Stimulated activated CD8-positive, alpha-beta memory T cell treated with anti-CD3 and anti-CD28 coated beads, Interleukin-15, amount 100 ng/mL, for 48 hours (primary cell): Measurements from ENCODE around the gene BPIFB6.

Source experiments
- DNase-seq, 2 donors: peaks; one replicate each; pipeline ENCODE4 v3.0.0-alpha.2; 2020; ENCODE audit warnings: low read depth in 2 of 2

The BPIFB6 gene

GRCh38 chr20:33062825-33063149, 31.3 kb downstream of the BPIFB6 start:
- no peak for DNase-seq

DNA sequence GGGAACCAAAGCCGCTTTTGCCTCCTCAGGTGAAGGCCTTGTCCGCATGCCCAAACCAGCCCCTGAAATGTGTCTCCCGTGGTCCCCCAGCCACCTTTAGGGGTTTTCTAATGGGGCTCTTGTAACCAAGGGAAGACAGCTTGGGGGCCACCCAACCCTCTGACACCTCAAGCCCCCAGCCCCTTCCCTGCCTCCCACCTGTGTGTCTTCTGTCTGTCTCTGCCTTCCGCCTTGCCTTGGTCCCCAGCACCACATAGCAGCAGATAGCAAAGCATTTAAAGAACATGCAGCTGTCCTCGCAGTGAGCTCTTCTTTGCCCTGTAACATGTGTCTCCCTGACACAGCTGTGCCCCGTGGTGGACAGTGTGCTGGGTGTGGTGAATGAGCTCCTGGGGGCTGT, 31.8 kb downstream of the BPIFB6 start:
- no peak for DNase-seq

GRCh38 chr20:33064572-33065287, 33.3 kb downstream of the BPIFB6 start:
- DNase-seq: no peak

DNA sequence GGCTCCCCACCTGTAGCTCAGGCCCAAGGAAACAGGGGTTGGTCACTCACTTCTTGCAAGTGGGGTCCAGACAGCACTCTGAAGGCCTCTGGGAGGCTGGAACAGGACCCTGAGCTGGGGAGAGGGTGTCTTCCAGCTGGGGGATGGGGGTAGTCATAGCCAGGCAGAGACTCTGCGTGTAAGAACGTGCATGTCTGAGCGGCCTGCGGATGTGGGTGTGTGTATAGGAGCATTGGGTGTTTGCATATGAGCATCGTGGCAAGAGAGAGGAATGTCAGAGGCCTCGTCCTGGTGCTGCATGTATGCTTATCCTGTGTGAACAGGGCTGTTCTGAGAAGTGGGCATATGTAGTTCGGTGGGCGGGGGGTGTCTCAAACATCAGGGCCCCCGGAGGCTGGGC, 34.3 kb downstream of the BPIFB6 start:
- no peak for DNase-seq

DNA sequence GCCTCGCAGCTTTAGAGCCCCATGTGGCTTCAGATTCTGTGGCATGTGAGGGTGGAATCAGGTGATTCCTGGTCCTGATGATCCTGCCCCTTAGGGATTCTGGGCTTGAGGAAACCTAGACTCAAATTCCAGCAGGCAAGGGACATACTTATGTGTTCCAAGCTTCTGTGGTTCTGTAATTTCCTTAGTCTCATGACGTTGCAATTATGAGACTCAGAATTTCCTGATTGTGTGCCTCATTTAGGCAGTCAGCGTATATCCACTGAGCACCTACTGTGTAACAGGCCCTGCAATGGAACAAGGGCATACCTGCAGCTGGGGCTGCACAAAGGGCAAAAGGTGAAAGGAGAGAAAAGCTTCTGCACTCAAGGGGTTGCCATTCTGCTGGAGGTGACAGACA, 36.4 kb downstream of the BPIFB6 start:
- no peak for DNase-seq

GRCh38 chr20:33068251-33068939, 36.9 kb downstream of the BPIFB6 start:
- DNase-seq: no peak

DNA sequence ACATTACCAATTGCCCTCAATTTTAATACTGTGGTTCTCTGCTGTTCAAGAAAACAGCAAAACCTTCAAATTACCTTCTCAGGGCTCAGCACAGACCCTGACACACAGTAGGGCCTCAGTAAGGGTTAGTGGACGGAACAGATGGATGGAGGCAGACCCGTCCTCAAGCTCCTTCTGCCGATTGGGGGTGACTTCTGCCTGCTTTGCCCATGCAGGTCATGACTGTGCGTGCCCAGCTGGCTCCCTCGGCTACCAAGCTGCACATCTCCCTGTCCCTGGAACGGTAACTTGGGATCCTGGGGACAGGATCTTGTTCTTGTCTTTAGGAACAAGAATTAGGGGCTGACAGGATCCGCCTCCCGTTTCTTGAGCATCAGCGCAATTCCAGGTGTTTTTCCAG, 38.2 kb downstream of the BPIFB6 start:
- no peak for DNase-seq

- no peak for DNase-seq
These were observed 38.9 kb downstream of the BPIFB6 start for GRCh38 chr20:33070111-33071053.

DNA sequence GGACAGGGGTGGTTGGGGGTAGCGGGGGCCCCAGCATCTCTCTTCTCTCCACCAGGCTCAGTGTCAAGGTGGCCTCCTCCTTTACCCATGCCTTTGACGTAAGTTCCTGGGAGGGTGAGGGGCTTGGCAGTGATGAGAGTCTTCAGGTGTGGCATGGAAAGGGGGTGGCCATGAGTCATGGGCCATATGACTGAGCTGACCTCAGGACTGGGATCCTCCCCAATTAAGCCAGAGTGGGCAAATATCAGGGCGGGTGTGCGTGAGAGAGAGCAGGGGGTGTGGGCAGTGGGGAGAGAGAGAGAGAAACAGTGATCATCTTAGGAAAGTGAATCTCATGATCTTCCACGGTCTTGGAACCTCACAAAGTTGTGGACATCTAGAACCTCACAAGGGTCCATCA, 39.8 kb downstream of the BPIFB6 start:
- no peak for DNase-seq

- no peak for DNase-seq
These were observed 40.9 kb downstream of the BPIFB6 start for GRCh38 chr20:33072362-33072761.

DNA sequence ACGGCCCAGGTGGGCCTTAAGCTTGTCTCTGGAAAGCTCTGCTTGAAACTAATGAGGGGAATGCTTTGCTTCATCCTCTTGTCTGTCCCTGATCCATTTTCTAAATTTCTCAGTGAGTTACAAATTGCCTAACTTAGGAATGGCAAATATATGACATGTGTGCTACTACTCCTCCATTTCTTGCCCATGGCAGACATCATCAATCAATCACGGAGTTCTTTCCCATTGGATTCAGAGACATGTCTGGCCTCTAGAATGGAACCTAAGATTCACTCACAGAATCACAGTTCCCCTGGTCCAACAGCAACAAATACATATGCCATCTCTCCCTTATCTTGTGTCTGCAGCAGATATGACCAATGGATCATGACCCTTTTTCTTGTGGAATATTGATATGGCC, 41.4 kb downstream of the BPIFB6 start:
- DNase-seq: no peak

GRCh38 chr20:33074675-33075074, 43.2 kb downstream of the BPIFB6 start:
- DNase-seq: no peak

- DNase-seq: no peak
These were observed 43.8 kb downstream of the BPIFB6 start for GRCh38 chr20:33075281-33075680.

DNA sequence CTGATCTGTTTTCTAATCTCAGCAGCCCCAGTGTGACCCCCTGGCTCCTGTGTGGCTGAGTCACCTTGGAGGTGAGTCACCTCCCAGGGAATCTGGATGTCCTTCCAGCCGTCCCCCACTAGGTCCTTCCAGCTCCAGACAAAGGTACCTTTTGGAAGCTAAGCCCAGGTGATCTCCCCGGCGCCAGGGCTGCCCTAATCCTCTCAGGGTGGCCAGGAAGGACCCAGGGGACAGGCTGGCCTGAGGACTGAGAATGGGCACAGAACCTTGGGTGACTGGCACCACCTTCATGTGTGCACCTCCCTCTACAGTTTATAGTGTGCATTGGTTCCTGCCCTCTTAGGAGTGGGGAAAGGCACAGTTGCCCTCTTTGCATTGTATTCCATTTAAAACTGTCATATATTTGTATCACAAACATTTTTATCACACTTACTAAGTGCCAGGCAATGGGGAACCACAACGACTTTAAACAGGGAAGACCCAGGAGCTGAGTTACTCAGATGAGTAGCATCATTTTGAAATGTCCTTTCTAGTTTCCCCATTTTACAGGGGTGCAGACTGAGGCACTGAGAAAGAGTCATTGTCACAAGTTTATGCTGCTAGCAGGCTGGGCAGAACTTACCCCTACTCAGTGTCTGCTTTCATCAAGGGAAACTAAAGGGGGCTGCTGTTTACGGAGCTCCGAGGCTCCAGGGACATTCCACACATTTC, 45.4 kb downstream of the BPIFB6 start:
- DNase-seq: no peak

- DNase-seq: no peak
These were observed 47.8 kb downstream of the BPIFB6 start, which contains the start of gene BPIFB4 for GRCh38 chr20:33079259-33079658. TSS of gene BPIFB4 (plus strand) at chr20:33079643. CDS start at chr20:33081527, 1,884 bp downstream.

- DNase-seq: no peak
These were observed 50.1 kb downstream of the BPIFB6 start for GRCh38 chr20:33081411-33082154.

DNA sequence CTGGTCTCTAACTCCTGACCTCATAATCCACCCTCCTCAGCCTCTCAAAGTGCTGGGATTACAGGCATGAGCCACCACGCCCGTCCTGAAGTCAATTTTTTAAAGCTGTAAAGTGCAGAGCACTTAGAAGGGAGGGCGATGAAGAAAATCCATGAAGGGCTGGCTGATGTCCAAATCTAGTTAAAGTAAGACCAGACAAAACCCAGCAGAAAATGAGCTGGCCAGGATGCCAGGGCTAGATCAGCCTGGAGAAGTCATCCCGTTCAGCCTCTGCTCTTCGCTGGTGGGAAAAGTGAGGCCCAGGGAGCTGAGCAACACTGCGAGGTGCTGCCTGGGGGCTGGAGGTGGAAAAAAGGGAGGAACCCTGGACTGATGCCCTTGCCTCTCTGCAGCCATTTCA, 51.1 kb downstream of the BPIFB6 start:
- DNase-seq: no peak

GRCh38 chr20:33083544-33084340, 52.3 kb downstream of the BPIFB6 start:
- no peak for DNase-seq

DNA sequence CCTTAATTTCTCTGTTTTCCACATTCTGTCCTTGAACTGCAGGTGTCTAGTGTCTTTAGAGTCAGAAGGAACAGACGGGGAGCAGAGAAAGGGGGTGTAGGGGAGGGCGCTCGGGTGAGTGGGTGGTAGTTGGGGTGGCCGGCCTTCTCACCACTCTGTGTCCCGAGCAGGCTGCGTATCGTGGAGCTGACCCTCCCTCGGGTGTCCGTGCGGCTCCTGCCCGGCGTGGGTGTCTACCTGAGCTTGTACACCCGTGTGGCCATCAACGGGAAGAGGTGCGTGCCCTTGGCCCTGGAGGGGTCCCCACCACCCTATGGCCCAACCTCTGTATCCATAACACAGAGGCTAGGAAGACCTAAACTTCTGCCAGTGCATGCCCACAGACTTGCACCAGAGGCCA, 53.3 kb downstream of the BPIFB6 start:
- no peak for DNase-seq

DNA sequence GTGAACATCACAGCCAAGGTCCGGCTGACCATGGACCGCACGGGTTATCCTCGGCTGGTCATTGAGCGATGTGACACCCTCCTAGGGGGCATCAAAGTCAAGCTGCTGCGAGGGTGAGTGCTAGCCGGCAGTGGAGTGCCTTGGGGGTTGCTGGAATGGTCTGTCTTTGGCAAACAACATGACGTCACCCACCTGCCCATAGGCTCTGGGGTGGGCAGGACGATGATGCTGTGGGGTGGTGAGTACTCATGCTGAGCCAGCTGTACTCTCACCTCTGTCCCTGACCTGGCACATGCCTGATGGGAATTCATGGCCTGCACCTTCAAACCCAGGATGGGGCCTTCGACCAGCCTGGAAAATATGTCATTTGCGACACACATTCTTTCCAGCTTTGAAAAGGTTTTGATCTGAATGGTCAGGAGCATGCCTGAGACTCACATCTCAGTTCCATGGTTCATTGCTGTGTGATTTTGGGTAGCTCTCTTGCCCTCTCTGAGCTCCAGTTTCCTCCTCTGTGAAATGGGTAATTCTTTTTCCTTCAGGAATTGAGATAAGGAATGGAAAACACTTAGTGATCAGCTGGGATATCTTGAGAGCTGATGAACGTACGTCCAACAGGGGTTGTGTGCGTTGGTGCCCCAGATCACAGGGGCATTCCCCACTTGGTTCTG, 54.7 kb downstream of the BPIFB6 start:
- no peak for DNase-seq
